Neutrophil (primary cell): ENCODE data around the gene BIRC3.

ENCODE experiments used
- H3K27ac ChIP-seq: fragments of 200-600 bp; sonication (generic); 2 replicates; pipeline ENCODE4 v1.5.1; 2016; ENCODE audit warnings: mild to moderate bottlenecking, moderate library complexity
- H3K27me3 ChIP-seq: fragments of 200-600 bp; sonication (generic); 2 replicates; pipeline ENCODE4 v1.6.0; 2016; ENCODE audit warnings: mild to moderate bottlenecking
- H3K36me3 ChIP-seq: fragments of 200-600 bp; sonication (generic); 2 replicates; pipeline ENCODE4 v1.5.1; 2017
- H3K4me1 ChIP-seq, 2 experiments: fragments of 200-600 bp in 1 of 2; sonication (generic) in 1 of 2; 1 replicate in 1 of 2; 2 replicates in 1 of 2; pipeline versions ENCODE4 v1.5.1 to v1.6.1; 2013 to 2016; ENCODE audit warnings: low read depth in 1 of 2, low read length in 1 of 2, mild to moderate bottlenecking in 1 of 2, moderate library complexity in 1 of 2; ENCODE audit not compliant: control insufficient read depth in 1 of 2, insufficient read depth in 1 of 2
- H3K4me3 ChIP-seq, 2 experiments: fragments of 200-600 bp in 1 of 2; sonication (generic) in 1 of 2; 1 replicate in 1 of 2; 2 replicates in 1 of 2; pipeline ENCODE4 v1.5.1; 2013 to 2016; ENCODE audit warnings: low read depth in 1 of 2, low read length in 1 of 2, mild to moderate bottlenecking in 1 of 2, moderate library complexity in 1 of 2
- H3K9me3 ChIP-seq: fragments of 200-600 bp; sonication (generic); 2 replicates; pipeline ENCODE4 v1.5.1; 2016
- TF ChIP-seq, protein P1 (sequence below): fragments of 200-600 bp; sonication (generic); IDR thresholded peaks from 2 replicates; pipeline ENCODE4 v1.5.1; 2016; ENCODE audit warnings: antibody characterized with exemption

BIRC3 gene

DNA sequence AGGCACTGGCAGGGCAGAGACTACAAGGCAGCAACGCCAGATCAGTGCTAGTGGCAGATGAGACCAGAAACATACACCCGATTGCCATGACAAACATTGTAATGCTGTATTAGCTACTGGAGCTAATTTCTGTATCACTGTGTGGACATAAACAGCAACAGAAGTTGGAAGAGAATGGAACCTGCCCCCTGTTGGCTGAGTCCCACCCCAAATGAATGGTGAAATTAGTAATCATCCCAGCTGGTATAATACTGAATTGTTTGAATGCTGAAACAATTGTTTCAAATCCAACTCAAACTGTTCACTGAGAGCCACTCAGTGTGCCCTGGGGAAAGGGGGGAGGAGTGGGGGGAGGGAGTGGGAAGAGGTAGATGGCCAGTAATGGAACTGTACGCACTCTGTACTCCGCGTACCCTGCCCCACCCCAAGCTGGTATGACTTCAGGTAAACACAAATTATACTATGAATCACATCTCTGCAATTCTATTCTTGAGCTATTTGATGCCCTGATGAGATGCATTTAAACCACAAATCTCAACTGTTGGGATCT lies 11.2 kb upstream of the BIRC3 start:
- no peak overlapping the region for H3K4me3 ChIP-seq
- TF ChIP-seq, protein P1, sequence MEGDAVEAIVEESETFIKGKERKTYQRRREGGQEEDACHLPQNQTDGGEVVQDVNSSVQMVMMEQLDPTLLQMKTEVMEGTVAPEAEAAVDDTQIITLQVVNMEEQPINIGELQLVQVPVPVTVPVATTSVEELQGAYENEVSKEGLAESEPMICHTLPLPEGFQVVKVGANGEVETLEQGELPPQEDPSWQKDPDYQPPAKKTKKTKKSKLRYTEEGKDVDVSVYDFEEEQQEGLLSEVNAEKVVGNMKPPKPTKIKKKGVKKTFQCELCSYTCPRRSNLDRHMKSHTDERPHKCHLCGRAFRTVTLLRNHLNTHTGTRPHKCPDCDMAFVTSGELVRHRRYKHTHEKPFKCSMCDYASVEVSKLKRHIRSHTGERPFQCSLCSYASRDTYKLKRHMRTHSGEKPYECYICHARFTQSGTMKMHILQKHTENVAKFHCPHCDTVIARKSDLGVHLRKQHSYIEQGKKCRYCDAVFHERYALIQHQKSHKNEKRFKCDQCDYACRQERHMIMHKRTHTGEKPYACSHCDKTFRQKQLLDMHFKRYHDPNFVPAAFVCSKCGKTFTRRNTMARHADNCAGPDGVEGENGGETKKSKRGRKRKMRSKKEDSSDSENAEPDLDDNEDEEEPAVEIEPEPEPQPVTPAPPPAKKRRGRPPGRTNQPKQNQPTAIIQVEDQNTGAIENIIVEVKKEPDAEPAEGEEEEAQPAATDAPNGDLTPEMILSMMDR = no peak
- no peaks in the 10 kb centered on the region for H3K9me3 ChIP-seq
- peaks cover 3 to 8% of the 10 kb centered on the region in 2 experiments for H3K4me1 ChIP-seq
- no peak overlapping the region for H3K27ac ChIP-seq
- no peaks in the 10 kb centered on the region for H3K36me3 ChIP-seq
- no peaks in the 10 kb centered on the region for H3K27me3 ChIP-seq

DNA sequence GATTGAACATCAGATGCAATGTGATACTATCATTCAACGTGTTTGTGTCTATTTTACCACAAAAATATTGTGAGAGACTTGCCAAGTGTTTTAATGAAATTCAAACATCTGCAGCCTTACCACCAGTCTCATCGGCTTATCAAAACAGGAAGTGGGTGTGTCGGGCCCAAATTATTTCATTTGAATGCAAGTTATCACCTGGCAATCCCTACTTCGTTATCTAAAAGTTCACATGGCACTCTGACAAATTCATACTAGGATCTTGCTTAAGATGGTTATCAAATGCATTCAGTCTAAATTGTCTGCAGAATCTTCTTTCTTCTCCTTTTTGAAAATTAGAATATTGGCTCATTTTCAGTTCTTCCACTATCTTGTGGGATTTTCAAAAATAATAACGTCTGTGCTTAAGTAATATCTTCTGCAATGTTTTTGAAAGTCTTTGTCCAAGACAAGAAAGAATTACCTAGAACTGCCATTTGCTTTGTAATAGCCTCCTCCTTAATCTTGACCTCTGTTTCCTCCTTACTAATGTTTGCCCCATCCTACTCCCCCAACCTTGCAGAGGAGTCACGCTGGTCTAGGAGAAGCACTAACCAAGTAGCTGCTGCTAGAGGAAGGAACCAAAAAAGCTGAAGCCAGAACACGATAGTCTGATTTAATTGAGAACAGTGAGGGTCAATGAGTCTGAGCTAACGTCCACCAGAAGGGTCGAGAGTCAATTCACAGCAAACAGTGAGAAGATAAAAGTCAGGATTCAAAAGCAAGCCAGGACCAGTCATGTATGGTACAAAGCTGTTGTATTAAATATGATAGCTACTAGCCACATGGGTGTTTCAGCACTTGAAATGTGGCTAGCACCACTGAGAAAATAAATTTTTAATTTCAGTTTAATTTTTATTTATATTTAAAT lies 10.2 kb upstream of the BIRC3 start:
- no peaks in the 10 kb centered on the region for H3K36me3 ChIP-seq
- H3K9me3 ChIP-seq = no peaks in the 10 kb centered on the region
- no peak overlapping the region for H3K4me3 ChIP-seq
- no peak overlapping the region for H3K27ac ChIP-seq
- TF ChIP-seq, protein P1 = no peak
- no peaks in the 10 kb centered on the region for H3K27me3 ChIP-seq
- peaks cover 3 to 8% of the 10 kb centered on the region in 2 experiments for H3K4me1 ChIP-seq

DNA sequence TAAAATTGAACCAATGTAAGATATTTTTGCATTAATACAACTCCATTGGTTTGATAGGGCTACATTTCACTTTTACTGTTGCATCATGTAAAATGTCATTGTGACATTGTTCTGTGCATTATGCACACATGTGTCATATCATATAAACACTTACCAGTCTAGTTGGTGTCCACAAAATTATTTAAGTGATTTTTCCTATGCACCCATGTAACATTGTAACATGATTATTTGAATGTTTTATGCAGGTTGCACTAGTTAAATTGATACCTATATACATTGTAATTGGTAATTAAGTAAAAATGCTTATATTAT lies 9.6 kb upstream of the BIRC3 start:
- Histone ChIP-seq H3K27ac (no peak overlapping the region), H3K4me1 (peaks cover 3 to 11% of the 10 kb centered on the region in 2 experiments), H3K27me3 (no peaks in the 10 kb centered on the region), H3K4me3 (no peak overlapping the region), H3K36me3 (no peaks in the 10 kb centered on the region), H3K9me3 (no peaks in the 10 kb centered on the region)
- TF ChIP-seq, protein P1 = no peak

DNA sequence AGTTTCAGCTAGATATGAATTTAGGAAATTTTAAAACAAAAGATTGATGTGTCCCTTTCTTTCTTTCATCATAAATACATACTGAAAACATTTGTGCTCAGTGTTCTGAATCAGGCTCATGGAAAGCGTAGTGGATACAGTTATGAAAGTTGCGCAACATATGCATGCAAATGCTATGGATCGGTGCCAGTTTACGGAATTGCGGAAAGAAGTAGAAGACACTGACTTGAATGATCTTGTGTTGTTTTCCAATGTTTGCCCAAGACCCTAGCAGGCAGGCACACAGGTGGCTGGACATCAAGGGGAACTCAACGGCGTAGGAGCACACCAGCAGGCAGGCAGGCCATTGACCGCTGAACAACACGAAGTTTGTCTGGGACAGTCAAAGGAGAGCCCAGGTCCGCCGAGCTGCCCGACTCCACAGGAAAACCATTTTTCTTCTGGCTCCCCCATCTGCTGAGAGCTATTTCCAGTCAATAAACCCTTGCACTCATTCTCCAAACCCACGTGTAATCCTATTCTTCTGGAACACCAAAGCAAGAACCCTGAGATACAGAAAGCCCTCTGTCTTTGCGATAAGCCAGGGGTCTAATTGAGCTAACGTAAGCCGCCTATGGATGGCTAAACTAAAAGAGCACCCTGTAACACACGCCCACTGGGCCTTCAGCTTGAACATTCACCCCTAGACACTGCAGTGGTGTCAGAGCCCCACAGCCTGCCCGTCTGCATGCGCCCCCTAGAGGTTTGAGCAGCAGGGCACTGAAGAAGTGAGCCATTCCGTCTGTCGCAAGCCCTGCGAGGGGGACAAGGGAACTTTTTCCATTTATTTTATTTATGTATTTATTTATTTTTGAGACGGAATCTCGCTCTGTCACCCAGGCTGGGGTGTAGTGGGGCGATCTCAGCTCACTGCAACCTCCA lies 7.4 kb upstream of the BIRC3 start:
- no peaks in the 10 kb centered on the region for H3K27me3 ChIP-seq
- TF ChIP-seq, protein P1 = no peak
- no peak overlapping the region for H3K27ac ChIP-seq
- peaks cover 13 to 20% of the 10 kb centered on the region in 2 experiments for H3K4me1 ChIP-seq
- H3K4me3 ChIP-seq = no peak overlapping the region
- H3K36me3 ChIP-seq = no peaks in the 10 kb centered on the region
- H3K9me3 ChIP-seq = no peaks in the 10 kb centered on the region

DNA sequence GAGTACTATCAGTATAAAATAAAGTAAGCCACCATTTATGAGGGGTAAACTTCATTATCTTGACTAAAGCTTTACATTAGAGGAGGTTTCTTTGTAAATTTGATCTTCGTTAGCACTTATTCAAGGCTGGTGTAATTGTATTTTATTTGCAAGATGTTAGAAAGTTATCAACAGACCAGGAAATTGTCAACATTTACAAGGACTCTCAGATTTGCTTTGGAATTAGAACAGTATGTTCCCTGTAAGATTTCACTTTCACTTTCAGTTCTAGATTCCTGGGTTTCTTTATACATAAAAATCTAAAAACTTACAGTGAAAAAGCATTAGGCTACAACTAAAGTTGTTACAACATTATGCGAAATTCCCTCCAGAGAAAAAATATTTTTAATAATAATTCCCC lies 4.6 kb upstream of the BIRC3 start:
- Histone ChIP-seq H3K9me3 (no peaks in the 10 kb centered on the region), H3K36me3 (no peaks in the 10 kb centered on the region), H3K4me1 (peaks cover 15 to 19% of the 10 kb centered on the region in 2 experiments), H3K27me3 (no peaks in the 10 kb centered on the region), H3K27ac (no peak overlapping the region), H3K4me3 (no peak overlapping the region)
- TF ChIP-seq, protein P1 = no peak
